Natural killer cell (primary cell): Measurements from ENCODE around the gene PLEKHG1. TPM values are rescaled to one million over a fixed set of nuclear protein-coding genes. Genes with fewer than 3 reads are reported as not detected.

Source experiments
- ATAC-seq, 3 donors: fragments of 150-1000 bp in 2 of 3; fragments of 200-7000 bp in 1 of 3; cut with Tn5 transposase; 1 replicate in 1 of 3; 2 replicates in 2 of 3; pipeline ENCODE4 v1.10.0; 2021; ENCODE audit warnings: mild to moderate bottlenecking in 2 of 3, moderate library complexity in 2 of 3
- DNase-seq, 2 donors: peaks; one replicate each; pipeline versions ENCODE4 v3.0.0 to v3.0.0-alpha.2; 2013 to 2021; ENCODE audit warnings: mixed read lengths in 1 of 2
- H3K27ac ChIP-seq: one replicate; pipeline ENCODE4 v1.5.1; 2013; ENCODE audit warnings: mild to moderate bottlenecking, low read length
- H3K27me3 ChIP-seq: one replicate; pipeline ENCODE4 v1.6.1; 2013; ENCODE audit warnings: low read length; ENCODE audit not compliant: control insufficient read depth, insufficient read depth
- H3K36me3 ChIP-seq: one replicate; pipeline ENCODE4 v1.6.1; 2013; ENCODE audit warnings: low read length; ENCODE audit not compliant: control insufficient read depth, insufficient read depth
- H3K4me1 ChIP-seq: one replicate; pipeline ENCODE4 v1.6.1; 2013; ENCODE audit warnings: low read length; ENCODE audit not compliant: control insufficient read depth, insufficient read depth
- H3K4me3 ChIP-seq: one replicate; pipeline ENCODE4 v1.5.1; 2013; ENCODE audit warnings: low read length
- H3K9me3 ChIP-seq: one replicate; pipeline ENCODE4 v1.6.1; 2013; ENCODE audit warnings: low read length; ENCODE audit not compliant: control insufficient read depth, insufficient read depth
- H3K27ac Mint-ChIP-seq, 2 donors: one replicate each; pipeline ENCODE4 v1.8.0; 2022; ENCODE audit warnings: mild to moderate bottlenecking in 2 of 2, mixed read lengths in 2 of 2, moderate library complexity in 1 of 2
- H3K27me3 Mint-ChIP-seq, 2 donors: one replicate each; pipeline ENCODE4 v1.8.0; 2022; ENCODE audit warnings: low read depth in 2 of 2, mixed read lengths in 2 of 2
- H3K36me3 Mint-ChIP-seq: one replicate; pipeline ENCODE4 v1.8.0; 2022; ENCODE audit warnings: mixed read lengths
- H3K4me1 Mint-ChIP-seq, 2 donors: one replicate each; pipeline ENCODE4 v1.8.0; 2022; ENCODE audit warnings: mixed read lengths in 2 of 2
- H3K4me3 Mint-ChIP-seq: one replicate; pipeline ENCODE4 v1.8.0; 2022; ENCODE audit warnings: mild to moderate bottlenecking, moderate library complexity, mixed read lengths
- H3K9me3 Mint-ChIP-seq, 2 donors: one replicate each; pipeline ENCODE4 v1.8.0; 2022; ENCODE audit warnings: mixed read lengths in 2 of 2
- CTCF ChIP-seq: fragments of 200-600 bp; IDR thresholded peaks from one replicate; pipeline ENCODE4 v1.8.0; 2022; ENCODE audit warnings: antibody characterized with exemption
- WGBS: methylation state at CpG from one replicate; pipeline ENCODE4 v1.1.7; 2013; ENCODE audit warnings: missing lambda C conversion rate; ENCODE audit not compliant: insufficient coverage; 5-methylcytosine and 5-hydroxymethylcytosine counted together
- intact Hi-C: fragments of 100-400 bp; cut with micrococcal nuclease; formaldehyde crosslinking; loops from one replicate; pipeline ENCODE4 v1.14.2; 2022
- total RNA-seq, 4 donors: library from RNA; stranded (reverse); fragments of 120-200 nt in 1 of 4; gene quantifications; one replicate each; pipeline versions ENCODE4 v1.2.3 to v1.2.4, GENCODE V29; 2013 to 2022

Gene PLEKHG1
- total RNA-seq, 3 donors from 2014 or later (not counting 1 experiment from before 2014, with no cell fraction given) = 0.29 to 1.4 (median 0.54) TPM

DNA sequence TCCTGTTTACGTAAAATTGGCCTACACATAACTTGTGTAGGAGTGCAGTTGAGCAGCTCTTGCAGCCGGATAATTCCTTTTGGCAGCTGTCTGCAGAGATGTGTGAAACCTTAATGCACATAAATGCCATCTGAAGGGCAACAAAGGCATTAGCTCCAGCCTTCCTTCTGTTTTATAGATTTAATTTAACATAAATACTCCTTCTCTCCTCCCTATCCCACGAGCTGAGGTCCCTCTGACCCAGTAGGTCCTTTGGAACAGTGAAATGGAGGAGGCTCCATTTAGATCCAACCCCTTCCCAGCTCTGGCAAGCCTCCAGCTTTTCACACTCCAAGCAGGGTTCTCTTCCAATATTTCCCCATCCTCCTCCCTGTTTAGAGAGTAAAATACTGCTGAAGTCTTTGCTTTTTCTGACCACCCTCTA is 6.5 kb downstream of the PLEKHG1 start:
- no peak for DNase-seq
- ATAC-seq = no peak
- Mint-ChIP-seq H3K27me3 (peaks cover 41 to 61% of the 10 kb centered on the region in 2 donors), H3K36me3 (no peaks in the 10 kb centered on the region), H3K4me1 (no peaks in the 10 kb centered on the region), H3K9me3 (no peaks in the 10 kb centered on the region), H3K4me3 (no peak overlapping the region), H3K27ac (no peak overlapping the region)
- peaks cover 5% of the 10 kb centered on the region for H3K27me3 ChIP-seq
- 91% methylated on average over 2 of the region's 3 CpGs for WGBS
- H3K4me1 ChIP-seq = peaks cover 1% of the 10 kb centered on the region
- H3K36me3 ChIP-seq = no peaks in the 10 kb centered on the region
- no peak overlapping the region for H3K4me3 ChIP-seq
- intact Hi-C loops = no loop called here
- TF ChIP-seq CTCF = no peak
- H3K9me3 ChIP-seq = no peaks in the 10 kb centered on the region
- H3K27ac ChIP-seq = no peak overlapping the region

DNA sequence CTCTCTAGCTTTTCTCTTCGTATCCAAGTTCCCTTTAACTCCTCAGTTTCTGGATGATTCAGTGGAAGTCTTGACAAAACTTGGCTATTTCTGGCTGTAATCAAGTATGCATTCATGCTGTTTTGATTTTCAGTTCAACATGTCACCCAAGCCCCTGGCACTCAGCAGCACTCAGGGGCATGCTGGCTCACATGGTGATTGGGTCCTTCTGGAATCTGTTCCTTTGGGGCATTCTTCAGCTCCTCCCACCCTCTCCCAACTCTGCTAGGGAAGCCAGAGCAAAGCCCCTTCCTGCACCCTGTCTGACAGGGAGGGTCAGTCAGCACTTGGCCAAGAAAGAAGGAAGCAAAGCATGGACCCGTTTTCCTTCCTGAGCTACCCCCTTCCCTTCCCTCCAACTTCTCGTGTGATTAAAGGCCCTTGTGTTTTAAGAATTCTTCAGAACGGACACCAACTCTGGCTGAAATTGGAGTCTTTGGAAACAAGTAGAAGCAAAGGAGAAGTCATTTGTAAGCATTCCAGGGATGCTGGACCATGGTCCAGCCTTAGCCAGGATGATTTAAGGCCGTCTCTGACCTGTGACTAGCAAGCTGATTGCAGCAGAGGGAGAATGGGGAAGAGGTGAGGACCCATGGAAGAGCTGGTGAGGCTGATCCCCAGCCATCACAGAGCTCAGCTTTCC is 7.1 kb downstream of the PLEKHG1 start:
- H3K9me3 Mint-ChIP-seq = no peaks in the 10 kb centered on the region
- H3K27ac ChIP-seq = no peak overlapping the region
- no peaks in the 10 kb centered on the region for H3K4me1 Mint-ChIP-seq
- H3K4me3 Mint-ChIP-seq = no peak overlapping the region
- DNase-seq (no peak), ATAC-seq (no peak)
- H3K27me3 ChIP-seq = no peaks in the 10 kb centered on the region
- 83% methylated on average over 4 of the region's 5 CpGs for WGBS
- H3K4me3 ChIP-seq = no peak overlapping the region
- no peaks in the 10 kb centered on the region for H3K4me1 ChIP-seq
- intact Hi-C loops = no loop called here
- no peak for TF ChIP-seq CTCF
- H3K27me3 Mint-ChIP-seq = peaks cover 37 to 55% of the 10 kb centered on the region in 2 donors
- H3K36me3 ChIP-seq = no peaks in the 10 kb centered on the region
- no peaks in the 10 kb centered on the region for H3K36me3 Mint-ChIP-seq
- H3K9me3 ChIP-seq = no peaks in the 10 kb centered on the region
- H3K27ac Mint-ChIP-seq = no peak overlapping the region

DNA sequence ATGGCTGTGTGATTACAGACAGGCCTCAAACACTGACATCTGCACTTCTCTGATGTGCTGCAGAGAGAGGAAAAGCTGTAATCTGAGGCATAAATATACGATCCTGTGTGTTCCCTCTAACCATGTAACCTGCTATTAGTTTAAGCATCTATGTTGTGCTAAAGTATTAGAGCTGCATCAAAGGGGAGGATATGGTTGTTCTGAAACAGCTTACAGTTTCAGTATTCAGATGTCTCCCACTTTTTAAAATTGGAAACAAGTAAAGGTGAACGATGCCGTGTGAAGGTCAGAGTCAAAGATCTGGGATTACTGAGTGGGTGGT is 7.6 kb downstream of the PLEKHG1 start:
- H3K36me3 Mint-ChIP-seq = no peaks in the 10 kb centered on the region
- WGBS = 85% methylated on average over 3 of the region's 3 CpGs
- no peak for TF ChIP-seq CTCF
- no peak overlapping the region for H3K4me3 ChIP-seq
- H3K27ac ChIP-seq = no peak overlapping the region
- H3K9me3 ChIP-seq = no peaks in the 10 kb centered on the region
- no peaks in the 10 kb centered on the region for H3K4me1 ChIP-seq
- no peak overlapping the region for H3K4me3 Mint-ChIP-seq
- intact Hi-C loops = no loop called here
- H3K9me3 Mint-ChIP-seq = no peaks in the 10 kb centered on the region
- H3K27me3 ChIP-seq = no peaks in the 10 kb centered on the region
- no peaks in the 10 kb centered on the region for H3K36me3 ChIP-seq
- H3K27me3 Mint-ChIP-seq = peaks cover 32 to 50% of the 10 kb centered on the region in 2 donors
- DNase-seq = no peak
- no peak overlapping the region for H3K27ac Mint-ChIP-seq
- no peaks in the 10 kb centered on the region for H3K4me1 Mint-ChIP-seq
- ATAC-seq = no peak

DNA sequence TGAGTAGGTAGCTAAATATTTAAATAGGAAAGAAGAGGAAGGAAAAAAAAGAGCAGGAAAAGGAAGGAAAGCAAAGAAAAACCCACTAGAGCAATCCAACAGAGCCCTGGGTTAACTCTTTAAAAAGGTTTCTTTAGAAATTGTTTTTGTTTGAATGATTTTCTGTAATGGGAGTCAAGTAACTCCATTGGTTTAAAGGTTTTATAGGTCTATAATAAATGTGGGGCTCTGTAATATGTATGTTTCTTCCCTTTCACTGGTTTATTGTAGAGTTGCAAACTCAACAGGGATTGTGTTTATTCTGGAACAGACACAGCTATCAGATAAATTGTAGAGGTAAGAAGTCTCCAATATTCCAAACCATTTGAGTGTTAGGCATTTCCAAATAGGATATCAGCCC is 10.9 kb downstream of the PLEKHG1 start:
- Histone ChIP-seq H3K27me3 (no peaks in the 10 kb centered on the region), H3K27ac (no peak overlapping the region), H3K36me3 (no peaks in the 10 kb centered on the region), H3K4me1 (no peaks in the 10 kb centered on the region), H3K4me3 (no peak overlapping the region), H3K9me3 (no peaks in the 10 kb centered on the region)
- H3K27me3 Mint-ChIP-seq = peaks cover 29 to 44% of the 10 kb centered on the region in 2 donors
- DNase-seq = no peak
- H3K4me3 Mint-ChIP-seq = no peak overlapping the region
- intact Hi-C loops = no loop called here
- TF ChIP-seq CTCF = no peak
- ATAC-seq = no peak
- H3K9me3 Mint-ChIP-seq = no peaks in the 10 kb centered on the region
- H3K36me3 Mint-ChIP-seq = no peaks in the 10 kb centered on the region
- no peak overlapping the region for H3K27ac Mint-ChIP-seq
- H3K4me1 Mint-ChIP-seq = no peaks in the 10 kb centered on the region
